GM12891 (cell line): Measurements from ENCODE around the gene PEMT.

Source experiments
- PAX5 ChIP-seq: IDR thresholded peaks from 2 replicates; pipeline ENCODE4 v1.6.1; 2011; ENCODE audit warnings: low read length, moderate library complexity, mild to moderate bottlenecking; ENCODE audit not compliant: insufficient read depth, severe bottlenecking
- POLR2A ChIP-seq: IDR thresholded peaks from 2 replicates; pipeline ENCODE4 v1.6.1; 2011; ENCODE audit warnings: low read depth, low read length, control low read depth
- POLR2AphosphoS5 ChIP-seq: IDR thresholded peaks from 2 replicates; pipeline ENCODE4 v1.6.1; 2011; ENCODE audit warnings: low read depth, low read length, control low read depth
- POU2F2 ChIP-seq: IDR thresholded peaks from 2 replicates; pipeline ENCODE4 v1.6.1; 2011; ENCODE audit warnings: low read depth, mild to moderate bottlenecking, control low read depth, low read length, moderate library complexity
- TAF1 ChIP-seq: IDR thresholded peaks from 2 replicates; pipeline ENCODE4 v1.6.1; 2011; ENCODE audit warnings: low read depth, low read length, control low read depth

DNA sequence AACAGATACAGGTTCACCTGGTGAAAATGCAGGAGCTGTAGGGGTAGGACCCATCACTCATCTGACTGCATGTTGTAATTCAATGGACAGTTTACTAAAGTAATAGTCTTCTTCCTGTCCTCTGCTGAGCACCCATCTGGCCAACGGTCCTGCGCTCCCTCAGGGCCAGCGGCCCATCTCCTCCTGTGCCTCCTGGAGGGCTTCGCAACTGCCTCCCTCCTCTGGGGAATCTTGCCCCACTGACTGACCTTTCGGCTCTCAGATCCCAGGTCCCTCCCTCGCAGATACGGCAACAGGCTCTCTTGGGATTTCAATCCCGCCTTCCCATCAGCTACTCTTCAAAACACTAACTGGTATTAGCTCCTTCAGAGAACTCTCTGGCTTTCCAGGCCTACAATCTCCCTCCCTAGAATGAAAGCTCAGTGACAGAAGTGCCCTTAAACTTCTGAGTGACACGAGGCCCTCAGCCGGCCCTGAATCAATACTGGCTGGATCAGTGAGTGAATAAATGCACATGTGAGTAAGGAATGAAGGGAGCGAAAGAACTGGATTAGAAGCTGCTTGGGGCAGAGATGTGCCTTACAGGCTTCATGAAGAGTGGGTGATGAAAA lies 1.3 kb downstream of the PEMT start:
- no peak for TF ChIP-seq POLR2A
- no peak for TF ChIP-seq POLR2AphosphoS5
- TF ChIP-seq POU2F2: no peak
- TF ChIP-seq TAF1: no peak
- no peak for TF ChIP-seq PAX5
